GM21737 (cell line): ENCODE measurements around the gene EMP1.
"Not testable (repeated sequence)": the region's sequence is repeated elsewhere in the genome, so short reads cannot be mapped to it uniquely, and the experiment has no call there.

ENCODE experiments used
- ATAC-seq: cut with Tn5 transposase; IDR thresholded peaks from one replicate; pipeline ENCODE4 v1.9.1; 2021; ENCODE audit warnings: mild to moderate bottlenecking, moderate library complexity; ENCODE audit not compliant: unreplicated experiment

Gene EMP1

DNA sequence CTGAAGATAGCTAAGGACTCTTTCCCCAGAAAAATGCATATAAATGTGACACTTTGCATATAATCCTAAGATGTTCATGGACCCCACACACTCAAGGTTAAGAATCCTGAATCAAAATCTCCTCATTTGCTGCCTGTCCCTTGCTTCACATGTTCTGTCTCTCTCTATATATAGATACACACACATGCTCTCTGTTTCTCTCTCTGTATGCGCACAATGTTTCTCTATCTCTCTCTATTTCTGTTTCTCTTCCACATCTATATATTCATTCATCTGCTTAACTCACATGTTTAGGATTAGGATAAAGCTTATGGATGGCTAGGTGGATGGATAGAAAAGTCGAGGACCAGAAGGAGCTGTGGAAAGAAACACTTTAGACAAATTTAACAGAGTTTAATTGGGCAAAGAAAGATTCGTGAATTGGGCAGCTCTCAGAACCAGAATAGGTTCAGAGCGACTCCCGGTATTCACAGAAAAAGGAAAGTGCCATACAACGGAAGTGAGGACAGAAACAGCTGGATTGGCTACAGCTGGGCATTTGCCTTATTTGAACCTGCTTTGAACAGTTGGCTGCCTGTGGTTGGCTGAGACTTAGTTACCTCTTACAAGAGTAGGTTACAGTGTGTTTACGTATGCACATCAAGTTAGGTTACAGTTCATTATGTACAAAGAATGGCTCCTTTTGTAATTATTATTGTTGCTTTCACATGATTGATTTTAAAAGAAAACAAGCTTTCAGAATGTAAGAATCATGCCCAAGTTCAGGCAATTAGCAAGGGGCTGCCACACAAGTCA lies 57.6 kb downstream of the EMP1 start:
- ATAC-seq = no peak

DNA sequence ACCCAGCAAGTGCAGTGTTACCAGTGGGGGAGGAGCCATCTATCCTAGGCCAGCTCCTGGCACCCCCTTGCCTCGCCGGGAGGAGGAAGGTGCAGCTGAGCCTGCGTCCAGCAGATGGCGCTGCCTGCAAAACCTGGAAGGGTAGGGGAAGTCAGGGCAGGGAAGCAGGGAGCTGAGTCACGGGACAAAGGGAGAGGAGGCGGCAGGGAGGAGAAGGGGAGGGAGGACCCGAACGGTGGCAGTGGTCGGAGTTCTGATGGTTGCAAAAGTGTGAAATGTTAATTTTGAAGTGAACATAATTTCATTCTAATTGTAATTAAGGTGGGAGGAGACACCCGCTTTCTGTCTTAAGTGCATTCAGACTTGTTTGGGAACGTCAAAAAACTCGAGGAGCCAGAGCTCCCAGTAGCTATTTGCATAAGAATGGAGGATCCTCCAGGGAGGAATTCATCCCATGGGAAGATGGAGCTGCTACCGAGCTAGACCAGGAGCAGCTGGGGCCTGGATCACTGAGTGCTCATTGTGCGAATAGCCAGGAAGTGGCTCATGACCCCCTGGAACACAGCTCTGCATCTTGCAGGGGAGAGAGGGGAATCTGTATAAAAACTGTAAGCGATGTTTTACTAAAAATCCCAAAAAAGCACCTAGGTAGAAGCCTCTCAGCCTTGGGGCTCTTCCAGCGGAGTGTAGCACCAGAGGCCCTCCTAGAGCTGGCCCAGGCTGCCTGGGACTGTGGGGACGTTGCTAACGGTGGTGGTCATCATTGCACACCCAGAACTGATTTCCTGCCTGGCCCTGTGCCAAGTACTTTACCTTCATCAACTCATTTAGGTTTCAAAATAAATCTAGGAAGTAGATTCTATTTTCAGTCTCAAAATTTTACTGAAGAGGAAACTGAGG lies 59.5 kb downstream of the EMP1 start:
- peak; percentile 99 for ATAC-seq

DNA sequence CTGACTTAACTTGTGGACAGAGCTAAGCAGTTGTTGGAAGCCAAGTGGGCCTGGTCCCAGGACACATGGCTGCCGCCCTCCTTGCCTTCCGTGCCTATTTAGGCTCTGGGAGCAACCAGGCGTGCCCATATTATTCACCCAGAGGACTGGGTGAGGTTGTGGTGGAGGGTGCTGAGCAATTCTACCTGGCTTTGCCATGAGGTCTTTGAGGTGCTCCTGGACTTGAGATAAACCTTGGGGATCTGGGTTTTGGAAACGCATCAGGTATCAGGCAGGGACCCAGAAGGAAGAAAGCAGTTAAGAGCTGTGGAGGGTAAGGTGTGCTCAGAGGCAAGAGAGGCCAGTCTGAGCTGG lies 60.1 kb downstream of the EMP1 start:
- no peak for ATAC-seq

DNA sequence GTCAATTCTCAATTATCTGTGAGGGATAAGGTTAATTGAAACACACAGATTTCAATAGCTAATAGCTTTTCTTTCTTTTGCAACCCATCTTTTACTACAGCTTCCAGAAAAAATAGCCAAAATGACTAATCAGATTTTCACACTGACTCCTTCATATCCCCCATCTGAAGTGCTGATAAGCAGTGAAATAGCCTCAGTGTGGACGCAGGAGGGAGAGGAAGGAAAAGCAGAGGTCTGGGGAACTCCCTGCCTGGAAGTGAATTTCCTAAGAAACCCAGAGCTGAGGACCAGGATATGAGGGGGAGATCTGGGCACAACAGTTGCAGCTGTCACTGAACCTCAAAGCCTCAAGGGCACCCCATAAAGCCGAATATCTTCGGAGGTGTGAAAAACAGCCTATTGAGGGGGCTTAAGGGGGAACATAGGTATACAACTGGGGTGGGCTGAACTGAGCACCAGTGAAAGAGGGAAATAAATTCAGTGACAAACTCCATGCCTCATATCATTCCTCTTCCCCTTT lies 60.9 kb downstream of the EMP1 start:
- no peak for ATAC-seq

DNA sequence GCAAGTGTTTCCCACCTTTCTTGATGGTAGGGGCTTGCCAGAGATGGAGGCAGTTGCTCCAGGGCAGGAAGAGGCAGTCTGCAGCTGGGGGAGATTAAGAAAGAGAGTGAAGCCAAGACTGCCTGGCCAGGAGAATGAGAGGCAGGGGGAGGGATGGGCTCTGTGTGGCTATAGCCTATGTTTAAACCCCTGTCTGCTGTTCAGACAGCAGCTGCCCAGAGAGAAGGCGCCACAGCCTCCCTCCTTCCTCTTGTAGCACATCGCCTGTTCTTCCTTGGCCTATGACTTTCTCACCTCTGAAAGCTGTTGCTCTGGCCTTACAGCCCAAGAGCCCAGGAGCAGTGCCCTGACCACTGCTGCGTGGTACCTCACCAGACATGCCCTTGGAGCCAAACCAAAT lies 61.7 kb downstream of the EMP1 start:
- no peak for ATAC-seq

DNA sequence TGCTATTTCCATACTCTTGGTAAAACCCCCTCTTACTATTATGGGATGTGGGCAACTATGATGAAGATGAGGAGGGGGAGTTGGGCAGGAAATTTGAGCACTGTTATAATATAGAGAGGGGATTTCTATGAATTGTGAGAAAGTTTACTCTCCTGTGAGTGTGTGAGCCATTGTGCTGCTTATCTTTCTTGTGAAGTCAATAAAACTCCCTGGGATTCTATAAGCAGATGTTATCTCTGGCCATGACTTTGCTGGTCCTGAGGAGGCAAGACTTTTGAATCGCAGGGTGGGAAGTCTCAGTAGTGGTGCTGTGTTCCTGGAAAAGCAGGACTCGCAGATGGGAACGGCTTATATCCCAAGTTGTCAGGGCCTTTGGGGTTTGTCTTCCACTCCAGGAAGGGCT lies 62.2 kb downstream of the EMP1 start:
- ATAC-seq = no peak

DNA sequence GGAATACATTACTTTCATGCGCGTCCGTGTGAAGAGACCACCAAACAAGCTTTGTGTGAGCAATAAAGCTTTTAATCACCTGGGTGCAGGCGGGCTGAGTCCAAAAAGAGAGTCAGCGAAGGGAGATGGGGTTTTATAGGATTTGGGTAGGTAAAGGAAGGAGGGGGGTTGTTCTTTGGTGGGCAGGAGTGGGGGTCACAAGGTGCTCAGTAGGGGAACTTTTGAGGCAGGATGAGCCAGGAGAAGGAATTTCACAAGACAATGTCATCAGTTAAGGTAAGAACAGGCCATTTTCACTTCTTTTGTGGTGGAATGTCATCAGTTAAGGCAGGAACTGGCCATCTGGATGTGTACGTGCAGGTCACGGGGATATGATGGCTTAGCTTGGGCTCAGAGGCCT lies 63.1 kb downstream of the EMP1 start:
- not testable (repeated sequence) for ATAC-seq

DNA sequence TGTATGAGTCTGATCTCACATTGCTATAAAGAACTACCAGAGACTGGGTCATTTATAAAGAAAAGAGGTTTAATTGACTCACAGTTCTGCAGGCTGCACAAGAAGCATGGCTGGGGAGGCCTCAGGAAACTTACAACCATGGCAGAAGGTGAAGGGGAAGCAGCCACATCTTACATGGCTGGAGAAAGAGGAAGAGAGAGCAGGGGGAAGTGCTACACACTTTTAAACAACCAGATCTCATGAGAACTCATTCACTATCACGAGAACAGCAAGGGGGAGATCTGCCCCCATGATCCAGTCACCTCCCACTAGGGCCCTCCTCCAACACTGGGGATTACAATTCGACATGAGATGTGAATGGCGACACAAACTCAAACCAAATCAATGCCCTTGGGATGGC lies 71.3 kb downstream of the EMP1 start:
- ATAC-seq = not testable (repeated sequence)

DNA sequence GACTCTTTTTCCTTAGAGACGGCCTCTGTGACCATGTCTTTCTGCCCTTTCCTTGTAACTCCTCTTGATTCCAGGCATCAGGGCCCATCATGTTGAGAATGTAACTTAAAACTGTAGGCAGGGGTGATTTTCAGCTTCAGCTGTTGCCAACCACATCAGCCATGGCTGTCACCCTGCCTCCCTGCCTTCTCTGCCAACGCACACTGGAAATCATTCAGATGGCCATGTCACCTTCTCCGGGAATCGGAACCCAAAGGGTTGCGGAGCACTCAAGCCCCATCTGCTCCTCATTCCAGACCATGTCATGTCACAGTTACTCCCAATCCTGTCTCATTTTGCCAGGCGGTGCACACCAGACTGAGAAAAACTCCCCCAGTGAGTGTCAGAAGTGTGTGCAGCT lies 72.1 kb downstream of the EMP1 start:
- no peak for ATAC-seq
